Fibroblast of lung (primary cell): ENCODE results near the gene SEC11A. TPM values are rescaled to one million over a fixed set of nuclear protein-coding genes. Genes with fewer than 3 reads are reported as not detected.

Experiments used
- DNase-seq, 2 donors: peaks; one replicate each; pipeline versions ENCODE4 v3.0.0 to v3.0.0-alpha.2; 2010; ENCODE audit warnings: low read depth in 2 of 2
- H2AFZ ChIP-seq: 2 replicates; pipeline ENCODE4 v1.5.1; 2012; ENCODE audit warnings: low read length, control low read depth, inconsistent platforms
- H3K27ac ChIP-seq: 2 replicates; pipeline ENCODE4 v1.5.1; 2011; ENCODE audit warnings: low read length, control low read depth; ENCODE audit not compliant: insufficient read depth
- H3K27me3 ChIP-seq: 2 replicates; pipeline ENCODE4 v1.5.1; 2011; ENCODE audit warnings: mild to moderate bottlenecking, low read length; ENCODE audit not compliant: control insufficient read depth, insufficient read depth
- H3K36me3 ChIP-seq: 2 replicates; pipeline ENCODE4 v1.5.1; 2011; ENCODE audit warnings: low read length; ENCODE audit not compliant: control insufficient read depth, insufficient read depth
- H3K4me1 ChIP-seq: 2 replicates; pipeline ENCODE4 v1.5.1; 2011; ENCODE audit warnings: low read length; ENCODE audit not compliant: control insufficient read depth, insufficient read depth; ENCODE audit errors: extremely low read depth
- H3K4me2 ChIP-seq: 2 replicates; pipeline ENCODE4 v1.5.1; 2011; ENCODE audit warnings: low read length, control low read depth; ENCODE audit not compliant: insufficient read depth; ENCODE audit errors: extremely low read depth
- H3K4me3 ChIP-seq, 4 experiments: fragments of 200-600 bp in 1 of 4; sonication (generic) in 1 of 4; replicated peaks in 1 of 4; 2 replicates each; pipeline ENCODE4 v1.5.1; 2011 to 2016; ENCODE audit warnings: low read length in 4 of 4, low read depth in 3 of 4, mild to moderate bottlenecking in 3 of 4, control low read depth in 2 of 4, inconsistent platforms in 1 of 4, mixed read lengths in 1 of 4; ENCODE audit not compliant: insufficient read depth in 1 of 4; ENCODE audit errors: control extremely low read depth in 1 of 4
- H3K79me2 ChIP-seq: 2 replicates; pipeline ENCODE4 v1.5.1; 2012; ENCODE audit warnings: mild to moderate bottlenecking, low read length, inconsistent platforms; ENCODE audit not compliant: control insufficient read depth, insufficient read depth
- H3K9ac ChIP-seq: 2 replicates; pipeline ENCODE4 v1.5.1; 2011; ENCODE audit warnings: mild to moderate bottlenecking, low read length, control low read depth; ENCODE audit not compliant: insufficient read depth
- H3K9me3 ChIP-seq: 2 replicates; pipeline ENCODE4 v1.5.1; 2012; ENCODE audit warnings: low read depth, low read length; ENCODE audit not compliant: control insufficient read depth, insufficient read depth
- H4K20me1 ChIP-seq: 2 replicates; pipeline ENCODE4 v1.5.1; 2011; ENCODE audit warnings: low read length; ENCODE audit not compliant: control insufficient read depth, insufficient read depth; ENCODE audit errors: extremely low read depth
- CTCF ChIP-seq, 2 donors: IDR thresholded peaks in 1 of 2; conservative IDR thresholded peaks in 1 of 2; 1 replicate in 1 of 2; 2 replicates in 1 of 2; pipeline ENCODE4 v1.5.1; 2011 to 2012; ENCODE audit warnings: low read length in 2 of 2, control low read depth in 1 of 2, inconsistent platforms in 1 of 2, low read depth in 1 of 2, mild to moderate bottlenecking in 1 of 2
- EZH2 ChIP-seq: IDR thresholded peaks from 2 replicates; pipeline ENCODE4 v1.5.1; 2012; ENCODE audit warnings: low read length, control low read depth, mild to moderate bottlenecking; ENCODE audit errors: missing control alignments
- polyA plus RNA-seq, 2 donors: library from polyadenylated mRNA; depleted of rRNA in 1 of 2; stranded (reverse) in 1 of 2; unstranded in 1 of 2; fragments of >200 nt; gene quantifications; 2 replicates each; pipeline ENCODE4 v1.2.1, GENCODE V29; 2011 to 2012; ENCODE audit warnings: missing spikeins in 1 of 2
- total RNA-seq: library from RNA; depleted of rRNA; stranded (reverse); fragments of >200 nt; gene quantifications from 2 replicates; pipeline ENCODE4 v1.2.1, GENCODE V29; 2014

Gene SEC11A
- total and polyA plus RNA-seq, 2 donors (not counting 1 experiment from before 2014, with no cell fraction given): 243 to 263 TPM

GRCh38 chr15:84631706-84632272, 84.2 kb downstream of the SEC11A start:
- no peaks in the 10 kb centered on the region for H3K36me3 ChIP-seq
- peak overlapping the region; percentile 97 for H3K4me2 ChIP-seq
- DNase-seq: no peak
- H3K4me3 ChIP-seq: peak overlapping the region; percentile 69 to 86 (median 78)
- H3K9me3 ChIP-seq: no peaks in the 10 kb centered on the region
- peak overlapping the region; percentile 38 for H3K9ac ChIP-seq
- no peaks in the 10 kb centered on the region for H4K20me1 ChIP-seq
- no peak for TF ChIP-seq CTCF (conservative IDR thresholded peaks at IDR 0.05 in 1 of 2, IDR thresholded peaks at IDR 0.05 in 1 of 2; ENCODE audit: low read depth in 1 of 2, low read length in 2 of 2)
- TF ChIP-seq EZH2: no peak
- H3K79me2 ChIP-seq: peaks cover 12% of the 10 kb centered on the region
- no peaks in the 10 kb centered on the region for H3K27me3 ChIP-seq
- peak overlapping the region; percentile 77 for H3K27ac ChIP-seq
- peak overlapping the region; percentile 94 for H2AFZ ChIP-seq
- peaks cover 9% of the 10 kb centered on the region for H3K4me1 ChIP-seq

- Histone ChIP-seq H4K20me1 (no peaks in the 10 kb centered on the region), H3K4me1 (peaks cover 5% of the 10 kb centered on the region), H3K27ac (no peak overlapping the region), H3K79me2 (peaks cover 8% of the 10 kb centered on the region), H2AFZ (no peak overlapping the region), H3K4me3 (no peak overlapping the region), H3K9me3 (no peaks in the 10 kb centered on the region), H3K27me3 (no peaks in the 10 kb centered on the region), H3K9ac (no peak overlapping the region), H3K4me2 (no peak overlapping the region), H3K36me3 (no peaks in the 10 kb centered on the region)
- no peak for TF ChIP-seq EZH2
- TF ChIP-seq CTCF (conservative IDR thresholded peaks at IDR 0.05 in 1 of 2, IDR thresholded peaks at IDR 0.05 in 1 of 2; ENCODE audit: low read depth in 1 of 2, low read length in 2 of 2): no peak
- DNase-seq: no peak
Measured at GRCh38 chr15:84629033-84629432, 86.9 kb downstream of the SEC11A start.

- no peaks in the 10 kb centered on the region for H3K79me2 ChIP-seq
- no peak overlapping the region for H3K9ac ChIP-seq
Measured at GRCh38 chr15:84625123-84625522, 90.8 kb downstream of the SEC11A start.

More at GRCh38 chr15:84625123-84625522, 90.8 kb downstream of the SEC11A start:
- Histone ChIP-seq H3K4me3 (no peak overlapping the region), H3K9me3 (peaks cover 6% of the 10 kb centered on the region), H3K4me1 (no peaks in the 10 kb centered on the region), H3K27ac (no peak overlapping the region), H3K27me3 (no peaks in the 10 kb centered on the region), H3K4me2 (no peak overlapping the region), H3K36me3 (peaks cover 3% of the 10 kb centered on the region), H2AFZ (no peak overlapping the region), H4K20me1 (no peaks in the 10 kb centered on the region)
- DNase-seq: no peak
- TF ChIP-seq EZH2 (no peak), CTCF (conservative IDR thresholded peaks at IDR 0.05 in 1 of 2, IDR thresholded peaks at IDR 0.05 in 1 of 2; ENCODE audit: low read depth in 1 of 2, low read length in 2 of 2) (no peak)
